A673 (cell line): ENCODE results near the gene ALOX15. TPM values are rescaled to one million over a fixed set of nuclear protein-coding genes. Genes with fewer than 3 reads are reported as not detected.
"Not testable (repeated sequence)": the region's sequence is repeated elsewhere in the genome, so short reads cannot be mapped to it uniquely, and the experiment has no call there.

ENCODE experiments used
- BruUV-seq: library from RNA; stranded (reverse); fragments of 400-500 nt; replicated peaks from 2 replicates; lab custom pipeline; 2021; lab: Mats Ljungman, UMichigan
- CTCF ChIA-PET: fragments of 300-600 bp; sonication (Branson Sonifier 250); formaldehyde crosslinking; loops from one replicate; lab custom pipeline; 2022; ENCODE audit warnings: antibody characterized with exemption; lab: Charles Lee
- POLR2A ChIA-PET: fragments of 300-600 bp; sonication (Branson Sonifier 250); formaldehyde crosslinking; loops from one replicate; lab custom pipeline; 2022; ENCODE audit warnings: antibody characterized with exemption; ENCODE audit not compliant: low non-redundant PET; lab: Charles Lee
- DNase-seq: peaks from one replicate; pipeline ENCODE4 v3.0.0-alpha.2; 2015; ENCODE audit warnings: low spot score
- H3K27ac ChIP-seq: fragments of 200-600 bp; sonication (generic); 2 replicates; pipeline ENCODE4 v1.5.1; 2016; ENCODE audit warnings: mixed run types, low read depth, mild to moderate bottlenecking, mixed read lengths, antibody characterized with exemption, low read length; ENCODE audit not compliant: poor library complexity, severe bottlenecking
- H3K27me3 ChIP-seq: fragments of 200-600 bp; sonication (generic); replicated peaks from 2 replicates; pipeline ENCODE4 v1.6.1; 2017; ENCODE audit warnings: mixed run types, low read depth, mild to moderate bottlenecking, mixed read lengths, antibody characterized with exemption, low read length; ENCODE audit not compliant: insufficient read depth, poor library complexity
- H3K36me3 ChIP-seq: fragments of 200-600 bp; sonication (generic); 2 replicates; pipeline ENCODE4 v1.6.1; 2016; ENCODE audit warnings: mixed run types, mild to moderate bottlenecking, mixed read lengths, antibody characterized with exemption, low read length; ENCODE audit not compliant: insufficient read depth, poor library complexity, severe bottlenecking
- H3K4me1 ChIP-seq: fragments of 200-600 bp; sonication (generic); 2 replicates; pipeline ENCODE4 v1.6.1; 2017; ENCODE audit warnings: mixed run types, mild to moderate bottlenecking, mixed read lengths, antibody characterized with exemption, low read length; ENCODE audit not compliant: insufficient read depth, poor library complexity, severe bottlenecking
- H3K4me3 ChIP-seq: fragments of 200-600 bp; sonication (generic); 2 replicates; pipeline ENCODE4 v1.5.1; 2016; ENCODE audit warnings: low read depth, mixed run types, mild to moderate bottlenecking, mixed read lengths, low read length; ENCODE audit not compliant: poor library complexity, severe bottlenecking
- H3K9me3 ChIP-seq: fragments of 200-600 bp; sonication (generic); 2 replicates; pipeline ENCODE4 v1.6.1; 2016; ENCODE audit warnings: mixed run types, low read depth, mild to moderate bottlenecking, mixed read lengths, antibody characterized with exemption, low read length; ENCODE audit not compliant: poor library complexity, severe bottlenecking
- EZH2 ChIP-seq: fragments of 200-600 bp; sonication (generic); IDR thresholded peaks from 2 replicates; pipeline ENCODE4 v1.6.1; 2017; ENCODE audit warnings: borderline replicate concordance, low read depth, mild to moderate bottlenecking, mixed read lengths, antibody characterized with exemption, low read length; ENCODE audit not compliant: poor library complexity, severe bottlenecking
- intact Hi-C: fragments of 100-400 bp; cut with micrococcal nuclease; formaldehyde crosslinking; loops from one replicate; pipeline ENCODE4 v1.10.0; 2022; ENCODE audit not compliant: unreplicated experiment
- total RNA-seq: library from RNA; stranded (reverse); gene quantifications from 2 replicates; pipeline ENCODE4 v1.2.3, GENCODE V29; 2021
- TF ChIP-seq, protein P1 (sequence below): fragments of 300-800, 200-600 bp; sonication (generic); conservative IDR thresholded peaks from 2 replicates; pipeline ENCODE4 v1.5.1; 2017; ENCODE audit warnings: low read depth, mild to moderate bottlenecking, antibody characterized with exemption, low read length, moderate library complexity, mixed read lengths

The ALOX15 gene
- total RNA-seq, 1 experiment from 2014 or later, result not detected

DNA sequence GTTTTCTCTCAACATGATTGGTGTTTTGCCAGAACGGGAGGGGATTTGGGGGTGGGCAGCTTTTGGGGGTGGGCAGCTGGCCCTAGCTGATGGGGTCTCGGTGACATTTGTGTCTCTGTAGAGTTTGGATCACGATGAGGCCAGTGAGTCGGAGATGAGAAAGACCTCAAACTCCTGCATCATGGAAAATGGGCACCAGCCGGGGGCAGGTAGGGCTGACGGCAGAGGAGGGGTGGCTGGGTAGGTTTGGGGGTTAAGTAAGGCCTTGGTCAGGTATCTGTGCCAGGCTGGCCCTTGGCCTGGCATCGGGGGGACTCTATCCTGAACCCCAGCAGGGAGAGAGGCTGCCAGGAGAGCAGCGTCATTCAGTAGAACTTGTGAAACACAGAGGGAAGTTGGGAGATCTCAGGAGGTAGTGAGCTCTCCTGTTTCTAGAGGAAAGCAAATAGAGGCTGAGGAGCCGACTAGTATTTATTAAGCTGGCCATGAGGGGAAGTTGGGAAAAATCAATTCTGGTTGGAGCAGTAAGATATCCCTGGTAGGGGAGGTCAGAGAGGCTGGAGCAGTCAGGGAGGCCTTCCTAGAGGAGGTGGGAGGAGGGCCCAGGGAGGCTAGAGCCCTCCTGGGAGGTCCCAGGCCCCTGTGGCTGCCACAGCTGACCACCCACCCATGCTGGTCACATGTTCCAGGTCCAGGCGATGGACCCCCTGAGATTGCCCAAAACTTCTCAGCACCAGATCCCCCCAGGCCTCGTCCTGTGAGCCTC, 49.1 kb downstream of the ALOX15 start:
- TF ChIP-seq EZH2, result no peak
- TF ChIP-seq, protein P1, sequence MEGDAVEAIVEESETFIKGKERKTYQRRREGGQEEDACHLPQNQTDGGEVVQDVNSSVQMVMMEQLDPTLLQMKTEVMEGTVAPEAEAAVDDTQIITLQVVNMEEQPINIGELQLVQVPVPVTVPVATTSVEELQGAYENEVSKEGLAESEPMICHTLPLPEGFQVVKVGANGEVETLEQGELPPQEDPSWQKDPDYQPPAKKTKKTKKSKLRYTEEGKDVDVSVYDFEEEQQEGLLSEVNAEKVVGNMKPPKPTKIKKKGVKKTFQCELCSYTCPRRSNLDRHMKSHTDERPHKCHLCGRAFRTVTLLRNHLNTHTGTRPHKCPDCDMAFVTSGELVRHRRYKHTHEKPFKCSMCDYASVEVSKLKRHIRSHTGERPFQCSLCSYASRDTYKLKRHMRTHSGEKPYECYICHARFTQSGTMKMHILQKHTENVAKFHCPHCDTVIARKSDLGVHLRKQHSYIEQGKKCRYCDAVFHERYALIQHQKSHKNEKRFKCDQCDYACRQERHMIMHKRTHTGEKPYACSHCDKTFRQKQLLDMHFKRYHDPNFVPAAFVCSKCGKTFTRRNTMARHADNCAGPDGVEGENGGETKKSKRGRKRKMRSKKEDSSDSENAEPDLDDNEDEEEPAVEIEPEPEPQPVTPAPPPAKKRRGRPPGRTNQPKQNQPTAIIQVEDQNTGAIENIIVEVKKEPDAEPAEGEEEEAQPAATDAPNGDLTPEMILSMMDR, result no peak
- no peaks in the 10 kb centered on the region for H3K27me3 ChIP-seq
- H3K4me3 ChIP-seq, result no peak overlapping the region
- intact Hi-C loops, result no loop called here
- H3K4me1 ChIP-seq, result no peaks in the 10 kb centered on the region
- no peak overlapping the region for H3K27ac ChIP-seq
- BruUV-seq, result no TSS peak
- POLR2A ChIA-PET, result interaction anchor here (0.6 kb wide), 1 partner anchor 30 kb away, joined by 4 read pairs; no protein-coding TSS in a partner anchor
- DNase-seq, result no peak
- CTCF ChIA-PET, result interaction anchor here (0.6 kb wide), 1 partner anchor 9 kb away, joined by 3 read pairs; no protein-coding TSS in a partner anchor
- H3K9me3 ChIP-seq, result no peaks in the 10 kb centered on the region
- no peaks in the 10 kb centered on the region for H3K36me3 ChIP-seq

DNA sequence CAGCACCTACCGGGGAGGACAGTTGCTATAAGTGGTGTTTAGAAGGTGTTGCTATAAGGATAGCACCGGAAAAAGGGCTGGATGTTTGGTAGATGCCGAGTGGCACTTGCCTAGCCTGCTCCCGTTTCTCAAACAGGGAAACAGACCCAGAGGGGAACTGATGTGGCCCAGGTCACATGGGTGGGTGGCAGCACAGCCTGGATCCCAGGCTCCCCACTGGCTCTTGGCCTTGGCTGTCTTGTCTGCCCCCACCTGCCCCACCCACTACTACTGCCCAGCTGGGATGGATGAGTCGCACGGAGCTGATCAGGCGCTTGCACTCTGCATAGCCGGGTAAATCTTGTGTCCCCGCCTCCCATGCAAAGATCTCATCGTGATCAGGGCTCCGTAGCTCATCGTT, 49.9 kb downstream of the ALOX15 start:
- Histone ChIP-seq H3K4me3 (no peak overlapping the region), H3K27me3 (peaks cover under 1% of the 10 kb centered on the region), H3K4me1 (no peaks in the 10 kb centered on the region), H3K36me3 (no peaks in the 10 kb centered on the region), H3K9me3 (no peaks in the 10 kb centered on the region), H3K27ac (no peak overlapping the region)
- no peak for DNase-seq
- CTCF ChIA-PET, result no interaction called here
- no peak for TF ChIP-seq EZH2
- TF ChIP-seq, protein P1, result no peak
- POLR2A ChIA-PET, result interaction anchor here (0.5 to 0.6 kb wide), 2 partner anchors 31 to 152 kb away, joined by 3 to 4 read pairs; no protein-coding TSS in a partner anchor
- BruUV-seq, result no TSS peak
- intact Hi-C loops, result no loop called here

DNA sequence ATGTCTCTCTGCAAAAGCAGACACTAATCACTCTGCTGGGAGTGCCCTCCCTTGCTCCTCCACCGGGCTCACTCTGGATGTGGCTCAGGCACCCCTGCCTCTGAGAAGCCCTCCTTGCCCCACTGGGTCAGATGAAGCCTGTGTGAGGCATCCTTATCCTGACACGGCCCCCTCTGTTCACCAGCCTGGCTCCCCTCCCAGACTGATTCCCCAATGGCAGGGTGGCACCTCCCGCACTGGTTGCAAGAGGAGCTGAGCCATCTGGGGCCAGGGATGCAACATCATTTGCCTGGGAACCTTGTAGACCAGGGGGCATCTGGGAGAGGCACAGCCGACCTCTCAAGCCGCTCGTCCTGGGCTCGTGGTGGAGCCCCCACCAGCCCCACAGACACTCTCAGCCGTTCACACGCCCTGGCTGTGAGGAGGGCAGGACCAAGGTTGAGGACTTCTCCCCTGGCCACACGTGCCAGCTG, 50.5 kb downstream of the ALOX15 start:
- Histone ChIP-seq H3K36me3 (no peaks in the 10 kb centered on the region), H3K27me3 (peaks cover 6% of the 10 kb centered on the region), H3K4me1 (no peaks in the 10 kb centered on the region), H3K9me3 (no peaks in the 10 kb centered on the region), H3K27ac (no peak overlapping the region), H3K4me3 (no peak overlapping the region)
- no TSS peak for BruUV-seq
- POLR2A ChIA-PET, result interaction anchor here (0.5 kb wide), 1 partner anchor 152 kb away, joined by 3 read pairs; no protein-coding TSS in a partner anchor
- TF ChIP-seq, protein P1, result no peak
- TF ChIP-seq EZH2, result no peak
- intact Hi-C loops, result no loop called here
- CTCF ChIA-PET, result no interaction called here
- DNase-seq, result no peak

DNA sequence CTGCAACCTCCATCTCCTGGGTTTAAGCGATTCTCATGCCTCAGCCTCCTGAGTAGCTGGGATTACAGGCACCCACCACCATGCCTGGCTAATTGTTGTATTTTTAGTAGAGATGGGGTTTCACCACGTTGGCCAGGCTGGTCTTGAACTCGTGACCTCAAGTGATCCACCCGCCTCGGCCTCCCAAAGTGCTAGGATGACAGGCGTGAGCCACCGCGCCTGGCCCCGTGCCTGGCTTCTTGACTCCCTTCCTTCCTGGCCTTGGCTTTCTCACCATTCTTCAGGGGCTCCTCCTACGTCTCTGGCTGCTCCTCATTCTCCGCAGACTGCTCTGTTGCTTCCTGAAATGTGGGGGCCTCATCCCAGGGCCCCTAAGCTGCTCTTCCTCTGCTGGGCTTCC, 51.4 kb downstream of the ALOX15 start:
- CTCF ChIA-PET, result interaction anchor here (0.6 kb wide), 1 partner anchor 69 kb away, joined by 5 read pairs; no protein-coding TSS in a partner anchor
- H3K27me3 ChIP-seq, result peaks cover 14% of the 10 kb centered on the region
- intact Hi-C loops, POLR2A ChIA-PET, BruUV-seq, H3K4me1 ChIP-seq, H3K4me3 ChIP-seq, H3K27ac ChIP-seq, H3K9me3 ChIP-seq, H3K36me3 ChIP-seq, DNase-seq: not testable (repeated sequence)
